Spleen (tissue), 11 donors: ENCODE measurements around the gene OFD1. TPM values are rescaled to one million over a fixed set of nuclear protein-coding genes. Genes with fewer than 3 reads are reported as not detected.

Experiments used
- DNase-seq: peaks from one replicate; pipeline ENCODE4 v3.0.0-alpha.2; 2020
- H3K27ac ChIP-seq, 8 donors: fragments of 200-600 bp; sonication (generic) in 7 of 8; 1 replicate in 4 of 8; 2 replicates in 4 of 8; pipeline versions ENCODE4 v1.5.0 to v1.8.0; 2016 to 2021; ENCODE audit warnings: inconsistent platforms in 4 of 8, mild to moderate bottlenecking in 4 of 8, moderate library complexity in 1 of 8
- H3K27me3 ChIP-seq, 7 donors: fragments of 200-600 bp; sonication (generic) in 6 of 7; replicated peaks in 1 of 7; 1 replicate in 4 of 7; 2 replicates in 3 of 7; pipeline versions ENCODE4 v1.5.0 to v1.8.0; 2016 to 2021; ENCODE audit warnings: inconsistent platforms in 3 of 7, mild to moderate bottlenecking in 1 of 7
- H3K36me3 ChIP-seq, 6 donors: fragments of 200-600 bp; sonication (generic) in 5 of 6; 1 replicate in 4 of 6; 2 replicates in 2 of 6; pipeline versions ENCODE4 v1.5.0 to v1.8.0; 2016 to 2021; ENCODE audit warnings: inconsistent platforms in 2 of 6
- H3K4me1 ChIP-seq, 6 donors: fragments of 200-600 bp; sonication (generic) in 5 of 6; 1 replicate in 3 of 6; 2 replicates in 3 of 6; pipeline versions ENCODE4 v1.5.0 to v1.8.0; 2016 to 2021; ENCODE audit warnings: inconsistent platforms in 3 of 6
- H3K4me3 ChIP-seq, 8 donors: fragments of 200-600 bp; sonication (generic) in 7 of 8; 1 replicate in 4 of 8; 2 replicates in 4 of 8; pipeline versions ENCODE4 v1.5.0 to v1.8.0; 2016 to 2021; ENCODE audit warnings: inconsistent platforms in 4 of 8, mild to moderate bottlenecking in 4 of 8, moderate library complexity in 2 of 8
- H3K9me3 ChIP-seq, 8 donors: fragments of 200-600 bp; sonication (generic) in 7 of 8; 1 replicate in 4 of 8; 2 replicates in 4 of 8; pipeline versions ENCODE4 v1.5.0 to v1.8.0; 2016 to 2021; ENCODE audit warnings: inconsistent platforms in 4 of 8
- CTCF ChIP-seq, 11 experiments: fragments of 200-600 bp in 7 of 11; fragments of 450-650 bp in 4 of 11; sonication (generic) in 4 of 11; IDR thresholded peaks in 8 of 11; conservative IDR thresholded peaks in 3 of 11; 1 replicate in 7 of 11; 2 replicates in 4 of 11; pipeline versions ENCODE4 v1.4.0 to v1.8.0; 2016 to 2021; ENCODE audit warnings: antibody characterized with exemption in 11 of 11, inconsistent platforms in 4 of 11, mild to moderate bottlenecking in 1 of 11
- POLR2A ChIP-seq, 3 donors: fragments of 450-650 bp; IDR thresholded peaks; one replicate each; pipeline ENCODE4 v1.5.1; 2017; ENCODE audit warnings: antibody characterized with exemption in 3 of 3, mild to moderate bottlenecking in 1 of 3
- POLR2AphosphoS5 ChIP-seq, 3 donors: sonication (generic); formaldehyde crosslinking; IDR thresholded peaks; one replicate each; pipeline ENCODE4 v1.5.1; 2017; ENCODE audit warnings: antibody characterized with exemption in 3 of 3
- WGBS, 5 donors: extraction: QIAGEN DNeasy Blood & Tissue Kit in 3 of 5; methylation state at CpG; one replicate each; pipeline versions ENCODE4 v1.1.5 to v1.1.7; 2013 to 2018; 5-methylcytosine and 5-hydroxymethylcytosine counted together
- intact Hi-C: fragments of 100-400 bp; cut with DNase I; formaldehyde crosslinking; loops from one replicate; pipeline ENCODE4 v1.15.0; 2023; ENCODE audit warnings: low total_unique reads
- polyA plus RNA-seq, 3 donors: library from polyadenylated mRNA; stranded (reverse); fragments of 200-250 nt; gene quantifications; one replicate each; pipeline ENCODE4 v1.2.1, GENCODE V29; 2013
- total RNA-seq, 7 donors: library from RNA; depleted of rRNA in 3 of 7; stranded (reverse); fragments of >200 nt in 3 of 7; fragmentation: NEBNext Ultra II Directional in 4 of 7; extraction: Animal tissue kit (Norgen Biotek cat#: 25700) in 4 of 7; gene quantifications; one replicate each; pipeline versions ENCODE4 v1.1.0 to v1.2.1, GENCODE V29; 2016 to 2021
- donor health status: healthy with polysubstance abuse.
- donor health status: DM: no; HTN: no; CAD: no; lungs with moderate emphysema.
- donor health status: DM: no; HTN: no; CAD: no.
- donor health status: Bipolar disorder and iron deficiency.
- donor health status: healthy.
- donor health status: DM: no; HTN: no; CAD: no.
- donor health status: DM: yes; HTN: yes; CAD: no.

The OFD1 gene
- total and polyA plus RNA-seq, 10 donors: 33.6 to 138 (median 50.9) TPM

GRCh38 chrX:13694359-13694758 lies 40.2 kb upstream of the OFD1 start:
- 77 to 87% (median 78%) methylated on average over 2 of the region's 2 CpGs for WGBS, 5 donors
- no peak for DNase-seq
- intact Hi-C loops: no loop called here
- peaks cover 31 to 93% (median 82%) of the 10 kb centered on the region in 6 donors for H3K4me1 ChIP-seq
- no peaks in the 10 kb centered on the region for H3K36me3 ChIP-seq
- H3K27me3 ChIP-seq: peaks cover 0 to 12% (median 0%) of the 10 kb centered on the region in 7 donors
- peak overlapping the region in 2 of 8 donors; percentile 96 to 97 for H3K27ac ChIP-seq
- TF ChIP-seq POLR2AphosphoS5 (IDR thresholded peaks at IDR 0.05) (no peak), POLR2A (IDR thresholded peaks at IDR 0.05) (no peak), CTCF (IDR thresholded peaks at IDR 0.05 in 8 of 11, conservative IDR thresholded peaks at IDR 0.05 in 3 of 11) (no peak)
- no peaks in the 10 kb centered on the region for H3K9me3 ChIP-seq
- no peak overlapping the region for H3K4me3 ChIP-seq

DNA sequence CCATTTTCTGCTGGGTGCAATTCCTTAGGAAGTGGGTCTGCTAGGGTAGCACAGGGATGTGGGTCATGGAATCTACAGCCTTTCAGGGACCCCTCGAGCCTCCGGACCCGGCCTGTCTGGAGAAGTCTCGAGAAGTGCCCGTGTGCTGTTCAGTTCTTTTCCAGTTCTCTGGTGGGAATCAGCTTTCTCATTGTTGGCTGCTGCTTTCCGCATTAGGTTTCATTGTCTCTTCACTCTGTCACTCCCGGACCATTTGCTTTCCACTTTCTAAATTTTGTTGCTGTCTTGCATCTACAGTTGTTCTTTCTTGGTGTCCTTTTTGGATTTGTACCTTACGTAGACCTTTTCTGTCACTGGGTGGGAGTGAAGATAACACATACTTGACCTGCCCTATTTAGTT lies 39.6 kb upstream of the OFD1 start:
- no peaks in the 10 kb centered on the region for H3K9me3 ChIP-seq
- peaks cover 31 to 99% (median 85%) of the 10 kb centered on the region in 6 donors for H3K4me1 ChIP-seq
- no peak overlapping the region for H3K4me3 ChIP-seq
- no peak for TF ChIP-seq POLR2A (IDR thresholded peaks at IDR 0.05)
- H3K27ac ChIP-seq: peak overlapping the region in 2 of 8 donors; percentile 39 to 97
- no peaks in the 10 kb centered on the region for H3K36me3 ChIP-seq
- intact Hi-C loops: no loop called here
- DNase-seq: no peak
- WGBS, 5 donors: 72 to 92% (median 80%) methylated on average over 7 to 8 of the region's 8 CpGs
- peaks cover 0 to 7% (median 0%) of the 10 kb centered on the region in 7 donors for H3K27me3 ChIP-seq

- Histone ChIP-seq H3K4me3 (no peak overlapping the region), H3K27me3 (peaks cover 0 to 4% (median 0%) of the 10 kb centered on the region in 7 donors), H3K27ac (peak overlapping the region in 3 of 8 donors; percentile 29 to 66 (median 66)), H3K9me3 (no peaks in the 10 kb centered on the region), H3K4me1 (peaks cover 29 to 100% (median 83%) of the 10 kb centered on the region in 6 donors), H3K36me3 (no peaks in the 10 kb centered on the region)
- DNase-seq: no peak
- 82 to 89% (median 87%) methylated on average over 4 of the region's 4 CpGs for WGBS, 5 donors
- intact Hi-C loops: no loop called here
- no peak for TF ChIP-seq POLR2AphosphoS5 (IDR thresholded peaks at IDR 0.05)
- no peak for TF ChIP-seq CTCF (IDR thresholded peaks at IDR 0.05 in 8 of 11, conservative IDR thresholded peaks at IDR 0.05 in 3 of 11)
- no peak for TF ChIP-seq POLR2A (IDR thresholded peaks at IDR 0.05)
Observed at GRCh38 chrX:13695601-13696115, 38.9 kb upstream of the OFD1 start.

- 51 to 78% (median 65%) methylated on average over 2 of the region's 2 CpGs for WGBS, 5 donors
- Histone ChIP-seq H3K4me3 (peak overlapping the region in 1 of 8 donors; percentile 30), H3K36me3 (no peaks in the 10 kb centered on the region), H3K9me3 (no peaks in the 10 kb centered on the region), H3K27me3 (peaks cover 0 to 4% (median 0%) of the 10 kb centered on the region in 7 donors), H3K4me1 (peaks cover 24 to 100% (median 76%) of the 10 kb centered on the region in 6 donors), H3K27ac (peak overlapping the region in 5 of 8 donors; percentile 10 to 73 (median 66))
- intact Hi-C loops: no loop called here
- DNase-seq: no peak
- TF ChIP-seq CTCF (IDR thresholded peaks at IDR 0.05 in 8 of 11, conservative IDR thresholded peaks at IDR 0.05 in 3 of 11) (no peak), POLR2AphosphoS5 (IDR thresholded peaks at IDR 0.05) (no peak), POLR2A (IDR thresholded peaks at IDR 0.05) (no peak)
Observed at GRCh38 chrX:13697455-13697854, 37.1 kb upstream of the OFD1 start.
